KMS-11 (cell line): ENCODE measurements around the gene CMIP.
A peak's percentile ranks its signal among the peaks of the same experiment; 100 is the strongest.

ENCODE experiments used
- H2AFZ ChIP-seq: fragments of 200-600 bp; sonication (generic); 2 replicates; pipeline ENCODE4 v1.6.1; 2016; ENCODE audit warnings: antibody characterized with exemption, mixed run types, low read depth
- H3K27ac ChIP-seq: fragments of 200-600 bp; sonication (generic); 2 replicates; pipeline ENCODE4 v1.6.1; 2016; ENCODE audit warnings: mild to moderate bottlenecking, mixed run types
- H3K27me3 ChIP-seq: fragments of 200-600 bp; sonication (generic); 2 replicates; pipeline ENCODE4 v1.6.1; 2017; ENCODE audit warnings: mild to moderate bottlenecking, low read depth, mixed run types, moderate library complexity; ENCODE audit not compliant: insufficient read depth
- H3K36me3 ChIP-seq: fragments of 200-600 bp; sonication (generic); 2 replicates; pipeline ENCODE4 v1.6.1; 2017; ENCODE audit warnings: mild to moderate bottlenecking, mixed run types; ENCODE audit not compliant: insufficient read depth
- H3K4me1 ChIP-seq: fragments of 200-600 bp; sonication (generic); 2 replicates; pipeline ENCODE4 v1.6.1; 2016; ENCODE audit warnings: mild to moderate bottlenecking, low read depth, mixed run types; ENCODE audit not compliant: poor library complexity, severe bottlenecking
- H3K4me2 ChIP-seq: fragments of 200-600 bp; sonication (generic); 2 replicates; pipeline ENCODE4 v1.7.0; 2016; ENCODE audit warnings: mild to moderate bottlenecking, mixed run types
- H3K4me3 ChIP-seq: fragments of 200-600 bp; sonication (generic); IDR thresholded peaks from 2 replicates; pipeline ENCODE4 v1.6.1; 2017; ENCODE audit warnings: low read depth, low read length, mixed read lengths; ENCODE audit not compliant: insufficient read depth
- H3K79me2 ChIP-seq: fragments of 200-600 bp; sonication (generic); 2 replicates; pipeline ENCODE4 v1.6.1; 2016; ENCODE audit warnings: low read depth, mixed run types; ENCODE audit not compliant: insufficient read depth
- H3K9ac ChIP-seq: fragments of 200-600 bp; sonication (generic); 2 replicates; pipeline ENCODE4 v1.6.1; 2016; ENCODE audit warnings: mild to moderate bottlenecking, mixed run types
- H4K20me1 ChIP-seq: fragments of 200-600 bp; sonication (generic); 2 replicates; pipeline ENCODE4 v1.6.1; 2016; ENCODE audit warnings: mild to moderate bottlenecking, mixed run types; ENCODE audit not compliant: insufficient read depth
- TF ChIP-seq, protein P1 (sequence below): fragments of 200-600 bp; sonication (generic); conservative IDR thresholded peaks from 2 replicates; pipeline ENCODE4 v1.6.1; 2017; ENCODE audit warnings: low read depth, mild to moderate bottlenecking, antibody characterized with exemption, low read length, moderate library complexity, mixed read lengths

The CMIP gene

DNA sequence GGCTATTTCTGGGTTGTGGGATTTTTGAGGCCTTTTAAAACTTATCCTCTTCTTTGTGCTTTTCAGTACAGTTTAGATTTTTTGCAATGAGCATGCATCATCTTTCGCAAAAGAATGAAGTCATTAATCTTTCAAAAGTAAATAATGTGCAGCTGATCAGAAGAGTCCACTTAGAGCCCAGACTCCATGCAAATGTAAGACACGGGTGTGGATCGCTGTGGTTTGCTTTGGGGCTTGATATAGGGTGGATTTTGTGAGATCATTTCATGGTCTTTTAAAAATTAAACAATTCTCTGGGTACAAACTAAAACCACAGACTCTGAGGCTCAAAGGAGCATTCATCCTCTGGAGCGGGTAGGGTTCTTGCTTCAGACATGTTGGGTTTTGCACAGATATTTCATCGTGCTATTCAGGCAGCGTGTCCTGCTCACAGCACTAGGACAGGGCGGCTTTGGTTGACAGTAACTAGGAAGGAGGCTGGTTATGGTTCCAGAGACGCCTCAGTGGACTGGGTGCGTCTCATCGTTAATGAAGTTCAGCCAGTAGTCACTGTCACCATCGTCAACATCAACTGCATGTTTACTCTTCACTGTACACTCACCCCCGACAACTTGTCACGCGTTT is 205.1 kb downstream of the CMIP start:
- H3K4me3 ChIP-seq: no peak overlapping the region
- no peaks in the 10 kb centered on the region for H4K20me1 ChIP-seq
- peaks cover 80% of the 10 kb centered on the region for H3K4me1 ChIP-seq
- TF ChIP-seq, protein P1, sequence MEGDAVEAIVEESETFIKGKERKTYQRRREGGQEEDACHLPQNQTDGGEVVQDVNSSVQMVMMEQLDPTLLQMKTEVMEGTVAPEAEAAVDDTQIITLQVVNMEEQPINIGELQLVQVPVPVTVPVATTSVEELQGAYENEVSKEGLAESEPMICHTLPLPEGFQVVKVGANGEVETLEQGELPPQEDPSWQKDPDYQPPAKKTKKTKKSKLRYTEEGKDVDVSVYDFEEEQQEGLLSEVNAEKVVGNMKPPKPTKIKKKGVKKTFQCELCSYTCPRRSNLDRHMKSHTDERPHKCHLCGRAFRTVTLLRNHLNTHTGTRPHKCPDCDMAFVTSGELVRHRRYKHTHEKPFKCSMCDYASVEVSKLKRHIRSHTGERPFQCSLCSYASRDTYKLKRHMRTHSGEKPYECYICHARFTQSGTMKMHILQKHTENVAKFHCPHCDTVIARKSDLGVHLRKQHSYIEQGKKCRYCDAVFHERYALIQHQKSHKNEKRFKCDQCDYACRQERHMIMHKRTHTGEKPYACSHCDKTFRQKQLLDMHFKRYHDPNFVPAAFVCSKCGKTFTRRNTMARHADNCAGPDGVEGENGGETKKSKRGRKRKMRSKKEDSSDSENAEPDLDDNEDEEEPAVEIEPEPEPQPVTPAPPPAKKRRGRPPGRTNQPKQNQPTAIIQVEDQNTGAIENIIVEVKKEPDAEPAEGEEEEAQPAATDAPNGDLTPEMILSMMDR: no peak
- H2AFZ ChIP-seq: no peak overlapping the region
- peaks cover 57% of the 10 kb centered on the region for H3K79me2 ChIP-seq
- H3K9ac ChIP-seq: no peak overlapping the region
- H3K27ac ChIP-seq: no peak overlapping the region; the same call in 1 of the 2 replicates
- H3K36me3 ChIP-seq: no peaks in the 10 kb centered on the region; the same call in none of the 2 replicates
- no peaks in the 10 kb centered on the region for H3K27me3 ChIP-seq
- H3K4me2 ChIP-seq: no peak overlapping the region

DNA sequence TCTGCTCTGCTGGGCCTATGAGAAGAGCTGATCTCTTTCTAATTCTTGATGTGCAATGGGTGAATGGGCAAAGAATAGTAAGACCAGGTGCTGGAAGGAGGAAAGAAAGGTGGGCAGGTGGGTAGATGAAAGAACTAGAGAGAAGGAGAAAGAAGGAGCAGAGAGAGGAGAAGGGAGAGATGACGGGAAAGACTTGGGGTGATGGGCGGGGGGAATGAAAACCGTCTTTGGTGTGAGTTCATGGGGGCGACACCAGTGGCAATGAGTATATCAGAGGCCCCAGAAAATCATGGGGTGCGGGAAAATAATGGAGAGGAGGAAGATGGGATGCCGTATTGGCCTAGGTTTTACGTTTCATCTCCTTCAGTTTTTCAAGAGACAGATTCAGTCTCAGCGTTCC is 205.7 kb downstream of the CMIP start:
- peak overlapping the region; percentile 100; the same call in 1 of the 2 replicates for H3K4me2 ChIP-seq
- no peak overlapping the region for H3K4me3 ChIP-seq
- TF ChIP-seq, protein P1: no peak
- H3K27ac ChIP-seq: peak overlapping the region; percentile 92; the same call in 1 of the 2 replicates
- no peaks in the 10 kb centered on the region for H4K20me1 ChIP-seq
- peaks cover 86% of the 10 kb centered on the region for H3K4me1 ChIP-seq
- no peak overlapping the region for H3K9ac ChIP-seq
- H2AFZ ChIP-seq: no peak overlapping the region
- H3K36me3 ChIP-seq: no peaks in the 10 kb centered on the region; the same call in none of the 2 replicates
- H3K27me3 ChIP-seq: no peaks in the 10 kb centered on the region
- peaks cover 63% of the 10 kb centered on the region for H3K79me2 ChIP-seq

DNA sequence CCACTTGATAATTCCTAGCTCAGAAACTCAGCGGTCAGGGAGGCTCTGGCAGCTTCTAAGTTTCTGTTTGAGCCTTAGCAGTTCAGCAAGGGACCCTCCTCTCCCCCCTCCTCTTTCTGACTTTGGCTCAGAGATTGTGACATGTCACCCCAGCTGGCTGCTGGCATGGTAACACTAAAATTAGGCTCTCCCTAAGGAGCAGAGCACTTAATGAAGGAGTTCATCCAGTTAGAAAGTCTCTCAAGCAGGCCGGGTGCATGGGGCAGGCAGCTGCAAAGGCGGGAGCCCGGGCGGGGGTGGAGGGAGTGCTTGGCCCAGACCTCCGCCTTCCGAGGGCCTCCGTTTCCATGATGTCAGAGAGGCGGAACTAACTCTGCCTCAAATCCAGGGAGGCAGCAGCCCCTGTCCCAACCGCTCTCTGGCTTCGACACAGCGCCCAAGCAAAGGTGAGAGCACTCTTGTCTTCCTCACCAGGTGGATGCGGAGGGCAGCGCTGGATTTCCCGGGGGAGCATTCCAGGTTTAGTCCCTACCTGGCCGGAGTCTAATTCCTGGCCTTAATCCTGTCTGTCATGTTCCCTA is 206.5 kb downstream of the CMIP start:
- Histone ChIP-seq H3K9ac (peak overlapping the region; percentile 57; the same call in 1 of the 2 replicates), H3K4me3 (no peak overlapping the region), H3K4me1 (peaks cover 90% of the 10 kb centered on the region), H3K27ac (peak overlapping the region; percentile 92), H4K20me1 (no peaks in the 10 kb centered on the region), H3K27me3 (no peaks in the 10 kb centered on the region), H2AFZ (no peak overlapping the region), H3K36me3 (no peaks in the 10 kb centered on the region; the same call in none of the 2 replicates), H3K4me2 (peak overlapping the region; percentile 100), H3K79me2 (peaks cover 70% of the 10 kb centered on the region)
- TF ChIP-seq, protein P1: no peak

DNA sequence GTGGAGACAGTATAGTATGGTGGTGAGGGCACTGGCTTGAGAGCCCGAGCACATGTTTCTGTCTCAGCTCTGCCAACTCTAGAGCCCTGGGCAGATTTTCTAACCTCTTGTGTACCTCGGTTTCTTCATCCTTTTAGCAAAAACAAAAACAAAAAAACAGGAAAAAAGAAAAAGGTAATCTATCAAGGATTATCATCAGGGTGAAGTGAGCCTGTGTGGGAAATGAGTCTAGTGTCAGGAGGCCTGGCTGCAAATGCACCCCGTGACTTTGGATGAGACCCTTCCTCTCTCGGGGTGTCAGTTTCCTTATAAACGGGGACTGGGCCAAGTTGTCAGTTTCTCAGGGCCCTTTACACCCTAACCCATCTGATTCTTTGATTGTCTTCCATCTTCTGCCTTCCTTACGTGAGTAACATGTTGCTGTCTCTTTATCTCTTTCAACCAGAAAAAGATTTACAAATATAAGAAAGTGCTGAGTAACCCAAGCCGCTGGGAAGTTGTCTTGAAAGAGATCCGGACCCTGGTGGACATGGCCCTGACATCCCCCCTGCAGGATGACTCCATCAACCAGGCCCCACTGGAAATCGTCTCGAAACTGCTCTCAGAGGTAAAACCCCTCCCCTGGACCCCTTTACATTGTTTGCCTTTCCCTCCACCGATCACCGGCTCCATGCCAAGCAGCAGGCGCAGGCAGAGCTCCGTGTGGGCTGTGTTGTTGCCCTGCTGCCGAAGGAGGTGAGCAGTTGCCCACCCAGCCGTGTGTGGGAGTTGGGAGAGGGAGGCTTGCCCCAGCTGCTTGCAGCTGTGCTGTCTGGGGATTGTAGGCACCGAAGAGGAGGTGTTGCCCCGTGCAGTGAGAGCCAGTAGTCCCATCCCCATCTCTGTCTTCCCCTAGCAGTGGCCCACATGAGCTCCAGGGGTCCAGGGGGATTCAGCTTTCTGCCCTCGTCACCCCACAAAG is 207.4 kb downstream of the CMIP start:
- Histone ChIP-seq H4K20me1 (no peaks in the 10 kb centered on the region), H3K4me1 (peaks cover 94% of the 10 kb centered on the region), H3K9ac (peak overlapping the region; percentile 57; the same call in 1 of the 2 replicates), H3K27ac (peak overlapping the region; percentile 92), H3K79me2 (peaks cover 69% of the 10 kb centered on the region), H3K36me3 (no peaks in the 10 kb centered on the region; the same call in none of the 2 replicates), H2AFZ (no peak overlapping the region), H3K4me2 (peak overlapping the region; percentile 100), H3K27me3 (no peaks in the 10 kb centered on the region), H3K4me3 (peak overlapping the region; percentile 25)
- TF ChIP-seq, protein P1: no peak
